ENCODE measurements around the gene CYP4F3.
"Not testable (repeated sequence)": the region's sequence is repeated elsewhere in the genome, so short reads cannot be mapped to it uniquely, and the experiment has no call there.

Gene CYP4F3, protein sequence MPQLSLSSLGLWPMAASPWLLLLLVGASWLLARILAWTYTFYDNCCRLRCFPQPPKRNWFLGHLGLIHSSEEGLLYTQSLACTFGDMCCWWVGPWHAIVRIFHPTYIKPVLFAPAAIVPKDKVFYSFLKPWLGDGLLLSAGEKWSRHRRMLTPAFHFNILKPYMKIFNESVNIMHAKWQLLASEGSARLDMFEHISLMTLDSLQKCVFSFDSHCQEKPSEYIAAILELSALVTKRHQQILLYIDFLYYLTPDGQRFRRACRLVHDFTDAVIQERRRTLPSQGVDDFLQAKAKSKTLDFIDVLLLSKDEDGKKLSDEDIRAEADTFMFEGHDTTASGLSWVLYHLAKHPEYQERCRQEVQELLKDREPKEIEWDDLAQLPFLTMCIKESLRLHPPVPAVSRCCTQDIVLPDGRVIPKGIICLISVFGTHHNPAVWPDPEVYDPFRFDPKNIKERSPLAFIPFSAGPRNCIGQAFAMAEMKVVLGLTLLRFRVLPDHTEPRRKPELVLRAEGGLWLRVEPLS

GRCh38 chr19:15640294-15640903 lies at the start of gene CYP4F3:
Gene CYP4F3, plus strand, starts transcription at chr19:15640897. Its CDS starts 519 bp downstream, at chr19:15641416.
- Histone ChIP-seq H3K4me3 (no peak within 1 kb of the TSS), H3K9ac (ENCODE audit: insufficient read length) (no peak within 1 kb of the TSS), H3K27ac (no peak within 1 kb of the TSS), H3K9me3 (ENCODE audit: low read depth, low read length) (no peaks in the 10 kb centered on the region), H3K36me3 (ENCODE audit: insufficient read depth, low read length) (no peaks in the 10 kb centered on the region)
- TF ChIP-seq POLR2AphosphoS5 (IDR thresholded peaks at IDR 0.05; ENCODE audit: borderline replicate concordance, low read depth, low read length) (no peak), FOXP2 (optimal IDR thresholded peaks at IDR 0.05; ENCODE audit: control extremely low read depth, extremely low read length, insufficient read depth) (no peak), EZH2 (IDR thresholded peaks at IDR 0.05) (no peak)
- DNase-seq (ENCODE audit: low read depth, low spot score) = no peak

DNA sequence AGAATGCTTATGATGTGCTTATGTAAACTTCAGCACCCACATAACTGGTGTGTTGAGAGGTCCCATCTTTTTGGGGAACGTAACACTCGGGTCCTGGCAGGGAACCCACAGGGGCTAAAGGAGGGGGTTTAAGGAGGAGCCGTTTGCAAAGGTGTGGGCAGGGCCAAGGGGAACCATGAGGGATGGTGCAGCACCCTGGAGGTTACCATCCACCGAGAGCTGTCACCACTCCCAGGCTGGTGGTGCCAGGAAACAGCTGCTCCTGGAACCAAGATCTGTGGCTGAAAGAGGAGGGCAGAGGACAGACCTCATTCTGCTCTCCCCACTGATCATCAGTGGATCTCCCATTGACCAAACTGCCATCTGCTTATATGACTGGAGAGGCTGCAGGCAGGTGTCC lies 48.9 kb upstream of the CYP4F3 start:
- TF ChIP-seq FOXP2 (optimal IDR thresholded peaks at IDR 0.05; ENCODE audit: control extremely low read depth, extremely low read length, insufficient read depth) (no peak), POLR2AphosphoS5 (IDR thresholded peaks at IDR 0.05; ENCODE audit: borderline replicate concordance, low read depth, low read length) (no peak), EZH2 (IDR thresholded peaks at IDR 0.05) (no peak)
- Histone ChIP-seq H3K27ac (no peak overlapping the region), H3K4me3 (no peak overlapping the region), H3K9me3 (ENCODE audit: low read depth, low read length) (no peaks in the 10 kb centered on the region), H3K9ac (ENCODE audit: insufficient read length) (no peak overlapping the region), H3K36me3 (ENCODE audit: insufficient read depth, low read length) (no peaks in the 10 kb centered on the region)
- no peak for DNase-seq (ENCODE audit: low read depth, low spot score)

- not testable (repeated sequence) for H3K9ac ChIP-seq (ENCODE audit: insufficient read length); H3K9me3 ChIP-seq (ENCODE audit: low read depth, low read length); H3K27ac ChIP-seq; H3K4me3 ChIP-seq; H3K36me3 ChIP-seq (ENCODE audit: insufficient read depth, low read length); DNase-seq (ENCODE audit: low read depth, low spot score)
Measured at GRCh38 chr19:15592506-15592905, 48.2 kb upstream of the CYP4F3 start.

DNA sequence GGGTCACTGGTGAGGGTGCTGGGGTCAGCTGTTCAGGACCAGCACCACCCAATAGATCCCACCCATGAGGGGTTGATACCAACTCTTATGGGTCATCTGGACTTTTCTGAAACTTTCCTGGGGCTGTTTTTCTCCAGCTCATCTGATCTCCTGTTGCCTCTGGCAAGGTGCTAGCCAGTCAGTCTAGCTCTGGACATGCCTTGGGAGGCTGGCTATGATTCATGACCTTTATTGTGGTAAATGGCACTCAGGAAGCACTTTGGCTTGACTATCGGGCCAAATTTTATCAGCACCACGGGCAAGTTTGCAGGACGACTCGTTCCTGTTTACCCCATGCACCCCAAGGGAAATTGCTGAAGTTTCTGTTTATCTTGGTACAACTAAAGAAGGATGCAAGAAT lies 46.9 kb upstream of the CYP4F3 start:
- not testable (repeated sequence) for H3K9ac ChIP-seq (ENCODE audit: insufficient read length); H3K27ac ChIP-seq; H3K4me3 ChIP-seq; H3K36me3 ChIP-seq (ENCODE audit: insufficient read depth, low read length); H3K9me3 ChIP-seq (ENCODE audit: low read depth, low read length); DNase-seq (ENCODE audit: low read depth, low spot score)

DNA sequence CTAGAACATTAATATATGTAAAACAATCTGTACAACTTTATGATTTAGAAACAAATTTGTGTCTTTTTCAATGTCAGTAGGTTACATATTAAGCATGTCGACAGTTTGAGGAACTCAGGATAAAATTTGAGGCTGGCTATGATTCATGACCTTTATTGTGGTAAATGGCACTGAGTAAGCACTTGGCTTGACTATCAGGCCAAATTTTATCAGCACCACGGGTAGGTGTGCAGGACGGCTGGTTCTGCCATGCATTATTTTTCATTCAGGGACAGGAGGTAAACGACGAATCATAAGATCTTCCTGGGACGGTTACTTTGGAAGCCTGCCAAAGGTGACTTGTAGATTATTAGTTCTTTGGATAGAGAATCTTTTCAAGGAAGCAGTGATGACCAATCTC lies 45.6 kb upstream of the CYP4F3 start:
- H3K36me3 ChIP-seq (ENCODE audit: insufficient read depth, low read length) = no peaks in the 10 kb centered on the region
- H3K9ac ChIP-seq (ENCODE audit: insufficient read length) = no peak overlapping the region
- H3K27ac ChIP-seq = no peak overlapping the region
- no peaks in the 10 kb centered on the region for H3K9me3 ChIP-seq (ENCODE audit: low read depth, low read length)
- TF ChIP-seq POLR2AphosphoS5 (IDR thresholded peaks at IDR 0.05; ENCODE audit: borderline replicate concordance, low read depth, low read length) (no peak), EZH2 (IDR thresholded peaks at IDR 0.05) (no peak), FOXP2 (optimal IDR thresholded peaks at IDR 0.05; ENCODE audit: control extremely low read depth, extremely low read length, insufficient read depth) (no peak)
- DNase-seq (ENCODE audit: low read depth, low spot score) = no peak
- H3K4me3 ChIP-seq = no peak overlapping the region

DNA sequence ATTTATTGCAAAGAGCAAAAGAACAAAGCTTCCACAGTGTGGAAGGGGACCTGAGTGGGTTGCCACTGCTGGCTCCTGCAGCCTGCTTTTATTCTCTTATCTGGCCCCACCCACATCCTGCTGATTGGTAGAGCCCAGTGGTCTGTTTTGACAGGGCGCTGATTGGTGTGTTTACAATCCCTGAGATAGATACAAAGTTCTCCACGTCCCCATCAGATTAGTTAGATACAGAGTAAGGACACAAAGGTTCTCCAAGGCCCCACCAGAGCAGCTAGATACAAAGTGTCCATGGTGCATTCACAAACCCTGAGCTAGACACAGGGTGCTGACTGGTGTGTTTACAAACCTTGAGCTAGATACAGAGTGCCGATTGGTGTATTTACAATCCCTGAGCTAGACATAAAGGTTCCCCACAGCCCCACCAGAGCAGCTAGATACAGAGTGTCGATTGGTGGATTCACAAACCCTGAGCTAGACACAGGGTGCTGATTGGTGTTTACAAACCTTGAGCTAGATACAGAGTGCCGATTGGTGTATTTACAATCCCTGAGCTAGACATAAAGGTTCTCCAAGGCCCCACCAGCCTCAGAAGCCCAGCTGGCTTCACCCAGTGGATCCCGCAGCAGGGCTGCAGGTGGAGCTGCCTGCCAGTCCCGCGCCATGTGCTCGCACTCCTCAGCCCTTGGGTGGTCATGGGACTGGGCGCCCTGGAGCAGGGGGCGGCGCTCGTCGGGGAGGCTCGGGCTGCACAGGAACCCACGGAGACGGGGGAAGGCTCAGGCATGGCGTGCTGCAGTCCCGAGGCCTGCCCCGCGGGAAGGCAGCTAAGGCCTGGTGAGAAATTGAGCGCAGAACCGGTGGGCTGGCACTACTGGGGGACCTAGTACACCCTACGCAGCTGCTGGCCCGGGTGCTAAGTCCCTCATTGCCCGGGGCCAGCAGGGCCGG lies 32.4 kb upstream of the CYP4F3 start:
- not testable (repeated sequence) for DNase-seq (ENCODE audit: low read depth, low spot score); H3K9ac ChIP-seq (ENCODE audit: insufficient read length); H3K36me3 ChIP-seq (ENCODE audit: insufficient read depth, low read length); H3K4me3 ChIP-seq; H3K9me3 ChIP-seq (ENCODE audit: low read depth, low read length); H3K27ac ChIP-seq

DNA sequence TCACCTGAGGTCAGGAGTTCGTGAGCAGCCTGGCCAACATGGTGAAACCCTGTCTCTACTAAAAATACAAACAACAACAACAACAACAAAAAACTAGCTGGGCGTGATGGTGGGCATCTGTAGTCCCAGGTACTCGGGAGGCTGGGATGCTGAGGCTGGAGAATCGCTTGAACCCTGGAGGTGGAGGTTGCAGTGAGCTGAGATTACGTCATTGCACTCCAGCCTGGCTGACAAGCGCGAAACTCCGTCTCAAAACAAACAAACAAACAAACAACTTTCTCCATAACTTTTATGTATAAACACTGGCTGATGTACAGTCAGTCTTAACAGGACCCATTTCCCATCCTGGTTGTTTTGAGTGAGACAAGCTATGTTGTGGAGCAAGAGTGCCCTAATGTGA lies 31.4 kb upstream of the CYP4F3 start:
- Histone ChIP-seq H3K9me3 (ENCODE audit: low read depth, low read length) (no peaks in the 10 kb centered on the region), H3K36me3 (ENCODE audit: insufficient read depth, low read length) (no peaks in the 10 kb centered on the region), H3K4me3 (no peak overlapping the region), H3K27ac (no peak overlapping the region), H3K9ac (ENCODE audit: insufficient read length) (no peak overlapping the region)
- no peak for DNase-seq (ENCODE audit: low read depth, low spot score)
- TF ChIP-seq EZH2 (IDR thresholded peaks at IDR 0.05) (no peak), FOXP2 (optimal IDR thresholded peaks at IDR 0.05; ENCODE audit: control extremely low read depth, extremely low read length, insufficient read depth) (no peak), POLR2AphosphoS5 (IDR thresholded peaks at IDR 0.05; ENCODE audit: borderline replicate concordance, low read depth, low read length) (no peak)

DNA sequence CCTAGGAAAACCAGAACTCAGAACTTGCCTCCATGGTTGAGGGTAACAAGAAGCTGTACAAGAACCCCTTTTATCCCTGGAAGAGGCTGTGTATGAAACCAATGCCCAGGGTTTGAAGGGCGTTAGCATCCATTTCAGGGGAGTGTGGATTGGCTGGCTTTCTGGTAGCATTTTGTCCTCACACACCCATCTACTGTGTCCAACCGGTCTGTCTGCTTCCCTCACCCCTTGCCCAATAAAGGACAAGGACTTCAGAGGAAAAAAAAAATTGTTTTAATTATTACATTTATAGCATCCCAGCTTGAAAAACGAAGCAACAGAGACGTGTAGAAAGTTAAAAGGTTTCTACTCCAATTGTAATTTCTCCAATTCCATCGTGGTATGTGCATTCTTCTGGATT lies 28.4 kb upstream of the CYP4F3 start:
- H3K4me3 ChIP-seq = no peak overlapping the region
- H3K36me3 ChIP-seq (ENCODE audit: insufficient read depth, low read length) = no peaks in the 10 kb centered on the region
- no peak for TF ChIP-seq EZH2 (IDR thresholded peaks at IDR 0.05)
- TF ChIP-seq POLR2AphosphoS5 (IDR thresholded peaks at IDR 0.05; ENCODE audit: borderline replicate concordance, low read depth, low read length) = no peak
- TF ChIP-seq FOXP2 (optimal IDR thresholded peaks at IDR 0.05; ENCODE audit: control extremely low read depth, extremely low read length, insufficient read depth) = no peak
- no peaks in the 10 kb centered on the region for H3K9me3 ChIP-seq (ENCODE audit: low read depth, low read length)
- no peak overlapping the region for H3K27ac ChIP-seq
- no peak overlapping the region for H3K9ac ChIP-seq (ENCODE audit: insufficient read length)
- DNase-seq (ENCODE audit: low read depth, low spot score) = no peak

Measured in SK-N-MC (cell line).